ENCODE data around the gene MAP1B.
"Not testable (repeated sequence)": the region's sequence is repeated elsewhere in the genome, so short reads cannot be mapped to it uniquely, and the experiment has no call there.

Gene MAP1B

GRCh38 chr5:72166070-72166979, 59.0 kb downstream of the MAP1B start:
- DNase-seq = peak; percentile 85

DNA sequence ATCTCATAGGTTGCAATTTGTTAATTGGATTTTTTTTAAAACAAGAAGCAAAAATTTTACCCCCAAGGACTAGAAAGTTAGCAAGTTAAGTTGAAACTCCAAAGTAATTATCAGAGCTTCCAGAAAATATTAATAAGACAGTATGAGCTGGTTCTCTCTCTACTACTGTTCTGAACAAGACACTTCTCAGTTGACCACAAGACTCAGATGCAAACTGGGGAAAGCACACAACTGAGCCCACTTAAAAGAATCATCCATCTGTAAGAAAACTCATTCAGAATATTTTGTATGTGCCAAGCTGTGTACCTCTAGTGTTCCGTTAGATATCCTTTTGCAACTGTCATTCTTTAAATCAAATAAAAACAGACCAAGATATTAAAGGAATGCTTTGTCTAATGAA, 60.0 kb downstream of the MAP1B start:
- DNase-seq = no peak

- no peak for DNase-seq
Observed at GRCh38 chr5:72167804-72168203, 60.5 kb downstream of the MAP1B start.

DNA sequence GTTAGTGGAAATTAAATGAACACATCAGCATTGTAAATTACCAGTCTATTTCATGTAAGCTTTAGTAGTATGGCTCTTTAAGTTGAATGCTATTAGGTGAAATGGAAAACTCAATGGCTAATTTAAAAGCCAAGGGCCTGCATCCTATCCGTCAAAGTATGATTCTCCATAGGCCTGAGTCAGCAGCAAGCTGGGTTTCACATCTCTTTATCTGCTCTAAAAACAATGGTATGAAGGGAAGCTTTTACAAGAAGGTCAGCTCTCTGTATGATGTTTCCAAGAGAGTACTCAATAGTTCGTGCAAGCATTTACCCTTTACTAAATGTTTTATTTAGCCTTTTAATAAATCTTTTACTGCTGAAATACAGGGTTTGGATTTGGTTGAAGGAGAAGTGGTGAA, 62.8 kb downstream of the MAP1B start:
- DNase-seq = no peak

DNA sequence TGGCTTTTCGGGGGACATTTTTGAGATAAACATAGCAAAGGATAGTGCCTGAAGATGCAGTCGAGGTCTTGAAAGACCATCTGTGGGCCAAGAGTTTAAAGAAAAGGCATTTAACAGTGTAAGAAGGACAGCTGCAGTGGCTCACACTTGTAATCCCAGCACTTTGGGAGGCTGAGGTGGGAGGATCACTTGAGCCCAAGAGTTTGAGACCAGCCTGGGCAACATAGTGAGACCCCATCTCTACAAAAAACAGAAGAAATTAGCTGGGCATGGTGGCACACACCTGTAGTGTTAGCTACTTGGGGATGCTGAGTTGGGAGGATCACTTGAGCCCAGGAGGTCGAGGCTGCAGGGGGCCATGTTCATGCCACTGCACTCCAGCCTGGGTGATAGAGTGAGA, 63.9 kb downstream of the MAP1B start:
- not testable (repeated sequence) for DNase-seq

DNA sequence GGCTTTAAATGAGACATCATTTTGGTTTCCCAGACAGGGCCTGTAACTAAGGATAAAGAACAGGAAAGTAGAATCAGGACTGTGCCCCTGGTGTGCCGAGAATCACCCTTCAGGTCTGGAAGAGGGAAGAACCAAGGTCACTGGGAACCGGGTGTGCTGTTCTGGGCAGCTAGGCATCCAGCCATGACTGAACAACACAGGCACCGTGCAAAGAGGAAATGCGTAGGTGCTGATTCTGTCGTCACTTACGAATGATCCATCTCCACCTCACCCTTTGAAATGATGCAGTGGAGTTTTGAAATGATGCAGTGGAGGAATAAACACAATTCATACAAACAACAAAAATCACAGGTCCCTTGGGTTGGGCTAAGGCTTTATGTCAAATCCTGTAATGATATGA, 64.4 kb downstream of the MAP1B start:
- DNase-seq = no peak

DNA sequence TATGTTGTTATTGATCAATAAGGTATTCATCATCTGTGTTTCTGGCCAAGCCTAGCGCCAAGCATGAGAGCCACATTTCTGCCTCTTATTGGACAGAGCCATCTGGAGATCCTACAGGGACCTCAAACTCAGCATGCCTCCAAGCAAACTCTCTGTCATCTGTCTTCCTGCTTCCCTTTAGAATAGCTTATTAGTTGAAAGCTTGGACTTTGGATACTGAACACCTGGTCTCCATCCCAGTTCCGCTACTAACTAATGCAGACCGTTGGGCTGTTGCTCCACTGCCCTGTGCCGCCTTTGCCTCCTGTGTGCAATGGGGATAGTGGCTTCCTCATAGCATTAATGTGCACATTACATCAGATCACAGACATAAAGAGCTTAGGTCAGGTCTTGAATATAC, 65.5 kb downstream of the MAP1B start:
- DNase-seq = peak; percentile 29

GRCh38 chr5:72177538-72177937, 70.3 kb downstream of the MAP1B start:
- DNase-seq = no peak

DNA sequence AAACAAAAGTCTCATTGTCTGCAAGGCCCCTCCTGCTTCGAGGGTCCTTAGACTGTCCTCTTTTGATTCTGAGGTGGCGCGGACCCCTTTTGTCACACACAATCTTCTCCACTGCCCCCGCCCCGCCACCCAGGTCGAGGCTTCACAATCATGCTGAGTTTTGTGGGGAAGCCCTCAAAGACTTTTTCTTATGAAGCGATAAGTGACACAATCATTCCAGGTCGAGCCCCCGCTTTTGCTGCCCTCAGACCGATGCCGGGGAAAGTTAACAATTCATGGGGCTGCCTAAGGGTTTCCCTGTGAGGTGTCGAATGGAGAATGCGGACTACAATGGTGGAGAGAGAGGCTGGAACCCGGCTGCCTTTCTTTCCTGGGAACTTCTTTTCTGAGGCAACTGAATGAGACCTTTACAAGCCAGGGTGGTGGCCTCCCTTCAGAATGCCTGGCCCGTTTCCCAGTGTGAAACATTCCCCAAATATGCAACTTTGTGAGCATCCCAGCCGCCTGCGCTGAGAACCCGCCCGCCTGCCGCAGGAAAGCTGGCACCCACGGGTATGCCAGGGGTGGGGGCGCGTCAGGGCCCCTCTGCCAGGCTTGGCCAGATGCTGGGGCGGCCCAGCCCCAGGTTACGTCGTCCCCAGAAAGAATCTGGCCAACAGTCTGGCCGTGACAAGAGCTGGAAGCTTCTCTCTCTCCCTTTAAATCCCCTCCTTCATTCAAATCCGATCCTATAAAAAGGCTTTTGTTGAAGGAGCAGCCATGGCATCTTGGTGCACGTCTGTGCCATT, 71.9 kb downstream of the MAP1B start:
- peak; percentile 58 for DNase-seq

GRCh38 chr5:72179816-72180440, 72.7 kb downstream of the MAP1B start:
- DNase-seq = peak; percentile 56

DNA sequence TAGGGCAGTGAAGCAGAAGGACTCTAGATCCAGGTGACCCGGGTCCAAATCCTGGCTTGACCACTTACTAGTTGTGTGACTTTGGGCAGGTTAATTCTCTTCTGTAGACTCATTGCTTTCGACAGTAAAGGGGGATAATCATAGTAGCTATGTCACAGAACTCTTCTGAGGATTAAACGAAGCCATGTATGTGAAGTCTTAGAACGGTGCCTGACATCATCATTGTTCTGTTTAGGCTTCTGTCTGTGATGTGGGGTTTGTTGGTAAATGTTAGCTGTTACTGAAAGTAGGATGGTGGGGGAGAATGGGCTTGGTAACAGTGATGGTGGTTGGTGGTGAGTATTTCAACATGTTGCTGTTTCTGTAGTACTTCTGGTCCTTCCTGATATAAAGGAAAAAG, 73.7 kb downstream of the MAP1B start:
- no peak for DNase-seq

DNA sequence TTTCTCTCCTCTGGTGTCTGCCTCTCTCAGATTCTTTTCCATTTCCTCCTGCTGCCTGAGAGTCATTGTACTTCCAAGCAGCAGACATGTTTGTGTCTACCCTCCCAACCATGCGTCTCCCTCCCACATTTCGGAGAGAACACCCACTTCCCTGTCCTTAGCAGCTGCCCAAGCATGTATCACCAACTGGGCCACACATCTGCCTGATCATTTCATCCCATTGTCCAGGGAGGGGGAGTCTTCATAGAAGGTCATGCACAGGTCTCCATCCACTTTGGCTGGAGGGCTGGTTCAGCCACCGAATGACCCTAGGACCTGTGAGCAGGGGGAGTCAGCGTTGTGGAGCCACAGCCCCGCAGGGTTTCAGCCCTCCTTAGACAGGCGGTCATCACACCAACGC, 75.4 kb downstream of the MAP1B start:
- DNase-seq = no peak

DNA sequence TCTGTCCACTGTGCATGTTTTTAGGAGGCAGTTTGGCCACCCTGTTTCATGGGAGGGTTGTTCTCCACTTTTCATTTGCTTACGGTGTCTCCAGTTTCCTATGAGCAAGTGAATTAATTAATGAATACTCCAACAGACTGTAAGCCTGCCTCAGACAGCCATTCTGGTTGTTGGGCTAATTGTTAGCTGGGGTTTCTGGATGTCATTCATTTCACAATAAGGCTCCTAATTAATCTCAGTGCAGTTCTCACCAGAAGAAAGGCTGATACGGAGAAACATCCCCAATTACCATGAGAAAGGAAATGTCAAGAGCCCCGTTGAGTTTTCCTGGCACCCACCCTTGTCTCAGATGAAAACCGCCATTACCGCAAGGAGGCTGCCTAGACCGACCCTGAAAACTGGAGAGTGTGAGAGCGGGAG, 75.8 kb downstream of the MAP1B start:
- no peak for DNase-seq

DNA sequence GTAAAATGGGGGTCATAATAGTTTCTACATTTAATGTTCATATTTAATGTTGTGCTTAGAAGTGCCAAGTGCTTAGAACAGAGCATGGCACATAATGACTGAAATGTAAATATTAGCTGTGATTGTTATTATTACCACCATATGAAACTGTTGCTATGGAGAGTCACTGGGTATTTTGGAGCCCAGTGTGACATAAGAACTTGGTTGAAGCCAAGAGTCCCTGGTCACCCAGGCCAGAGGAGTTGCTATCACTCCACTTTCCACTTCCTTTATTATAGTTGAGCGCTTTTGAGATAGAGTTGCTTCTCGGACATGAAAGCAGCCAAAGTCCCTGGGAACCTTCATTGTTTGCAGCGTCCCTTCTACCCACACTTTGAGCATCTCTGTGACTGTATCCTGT, 77.1 kb downstream of the MAP1B start:
- no peak for DNase-seq

DNA sequence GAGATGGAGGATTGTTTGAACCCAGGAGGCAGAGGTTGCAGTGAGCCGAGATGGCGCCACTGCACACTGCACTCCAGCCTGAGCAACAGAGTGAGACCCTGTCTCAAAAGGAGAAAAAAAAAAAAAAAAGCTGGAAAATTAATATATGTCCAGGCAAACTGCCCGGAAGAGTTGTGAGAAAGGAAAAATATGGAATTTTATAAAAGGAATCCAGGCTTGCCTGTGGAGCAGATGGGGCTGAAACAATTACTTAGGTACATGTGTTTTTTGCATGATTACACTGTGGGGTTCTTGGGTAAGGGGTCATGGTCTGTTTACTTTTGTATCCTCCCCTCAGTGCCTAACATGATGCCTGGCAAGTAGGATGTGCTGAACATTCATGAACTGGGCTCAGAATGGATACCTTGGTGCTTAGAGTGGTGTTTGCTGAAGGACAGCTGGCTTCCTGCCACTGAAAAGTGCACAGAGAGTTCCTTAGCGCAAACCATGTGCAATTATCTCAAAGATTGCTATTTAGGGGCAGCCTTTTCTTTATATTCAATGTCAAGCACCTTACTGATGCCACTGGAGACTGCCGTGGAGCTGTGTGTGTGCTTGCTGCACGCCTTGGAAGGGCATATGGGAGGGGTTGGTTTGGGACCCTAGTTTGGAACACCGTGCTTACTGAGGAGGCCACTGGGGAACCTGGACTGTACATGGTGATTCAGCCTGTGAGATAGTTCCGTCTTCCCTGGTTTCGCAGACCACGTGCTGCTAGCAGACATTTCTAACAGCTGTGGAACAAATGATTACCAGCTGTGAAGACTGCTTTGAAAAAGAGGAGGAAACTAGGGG, 78.4 kb downstream of the MAP1B start:
- DNase-seq = no peak

DNA sequence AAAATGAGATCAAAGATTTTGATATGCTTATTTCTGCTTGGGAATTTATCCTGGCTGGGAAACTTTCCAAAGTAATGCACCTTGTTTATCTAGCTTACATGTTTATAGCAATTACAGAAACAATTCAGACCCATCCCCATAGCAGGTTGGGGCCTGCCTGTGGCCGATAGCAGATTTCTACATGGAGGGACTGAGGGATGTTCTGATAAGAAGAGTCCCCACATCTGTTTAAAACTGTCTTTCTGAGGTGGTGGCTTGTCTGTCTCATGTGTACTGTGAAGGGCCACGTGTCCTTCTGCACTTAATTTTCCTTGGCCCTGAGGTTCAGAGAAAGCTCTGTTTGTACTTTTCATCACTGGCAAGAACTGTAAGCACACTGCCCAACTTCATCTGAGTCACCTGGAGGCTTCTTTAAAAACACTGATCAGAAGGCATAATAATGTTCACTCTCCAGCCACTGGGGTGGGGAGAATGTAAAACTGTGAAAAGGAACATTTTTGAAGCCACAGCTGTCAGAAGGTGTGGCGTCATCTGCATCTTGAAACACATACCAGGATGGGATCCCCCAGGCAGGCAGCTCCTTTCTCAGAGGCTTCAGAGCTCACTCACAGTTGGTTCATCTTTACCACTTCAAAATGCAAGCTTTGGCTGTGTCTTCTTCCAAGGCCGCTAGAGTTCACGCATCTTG, 80.3 kb downstream of the MAP1B start:
- DNase-seq = no peak

DNA sequence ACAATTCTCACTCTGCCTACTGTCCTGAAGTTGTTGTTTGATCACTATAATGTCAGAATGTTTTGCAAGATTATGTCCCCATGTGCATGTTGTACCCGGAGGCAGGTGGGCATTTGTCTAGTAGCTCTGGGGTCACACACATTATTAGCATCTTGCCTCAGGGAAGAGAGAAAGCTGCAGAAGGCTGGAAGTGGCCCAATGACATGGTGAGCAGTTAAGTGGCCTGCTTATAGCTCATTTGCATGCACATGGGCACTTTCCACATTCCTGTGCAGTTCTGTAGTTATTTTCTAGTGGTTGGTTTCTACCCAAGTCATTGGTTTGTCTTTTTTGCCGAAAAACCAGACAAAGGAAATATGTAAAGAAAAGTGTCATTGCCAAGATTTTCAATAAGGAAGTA, 80.9 kb downstream of the MAP1B start:
- DNase-seq = no peak

DNA sequence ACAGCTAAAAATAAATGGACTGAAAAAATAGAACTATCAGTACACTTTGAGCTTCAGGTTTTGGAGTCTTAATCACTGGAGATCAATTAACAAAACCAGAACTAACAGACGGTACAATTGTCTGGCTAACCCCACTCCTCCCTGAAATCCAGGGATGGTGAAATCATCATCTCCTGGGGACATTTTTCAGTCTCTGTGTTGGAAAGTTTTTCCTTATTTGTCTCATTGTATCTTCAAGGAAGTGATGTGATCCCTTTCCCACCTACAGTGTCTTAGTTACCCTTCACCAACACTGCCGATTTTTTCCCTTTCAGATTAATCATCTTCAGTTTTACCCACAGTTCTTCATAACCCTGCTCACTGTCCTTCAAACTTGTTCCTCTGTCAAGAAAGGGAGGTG, 81.9 kb downstream of the MAP1B start:
- no peak for DNase-seq

DNA sequence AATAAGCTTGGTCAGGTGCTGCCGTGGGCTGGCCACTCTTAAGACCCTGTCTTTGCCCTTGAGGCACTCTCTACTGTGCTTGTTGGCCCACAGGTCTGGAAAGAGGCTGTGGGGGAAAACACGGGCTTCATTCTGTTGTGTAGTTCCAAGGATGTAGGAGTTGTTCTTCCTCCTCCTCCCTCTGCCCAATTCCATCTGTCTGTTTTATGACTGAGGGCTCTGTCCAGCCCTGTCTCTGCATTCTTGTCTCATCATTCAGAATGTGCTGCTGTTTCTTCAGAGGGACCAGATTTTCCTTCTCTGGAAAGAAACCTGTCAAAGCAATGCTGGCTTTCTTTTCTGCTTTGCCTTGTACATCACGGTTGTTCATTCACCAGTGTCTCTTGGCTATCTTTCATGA, 84.1 kb downstream of the MAP1B start:
- DNase-seq = no peak

DNA sequence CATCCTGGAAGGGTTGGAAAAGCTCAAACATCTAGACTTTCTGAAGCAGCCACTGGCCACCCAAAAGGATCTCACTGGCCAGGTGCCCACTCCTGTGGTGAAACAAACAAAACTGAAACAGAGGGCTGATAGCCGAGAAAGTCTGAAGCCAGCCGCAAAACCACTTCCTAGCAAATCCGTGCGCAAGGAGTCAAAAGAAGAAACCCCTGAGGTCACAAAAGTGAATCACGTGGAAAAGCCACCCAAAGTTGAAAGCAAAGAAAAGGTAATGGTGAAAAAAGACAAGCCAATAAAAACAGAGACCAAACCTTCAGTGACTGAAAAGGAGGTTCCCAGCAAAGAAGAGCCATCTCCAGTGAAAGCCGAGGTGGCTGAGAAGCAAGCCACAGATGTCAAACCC, 87.6 kb downstream of the MAP1B start:
- no peak for DNase-seq

DNA sequence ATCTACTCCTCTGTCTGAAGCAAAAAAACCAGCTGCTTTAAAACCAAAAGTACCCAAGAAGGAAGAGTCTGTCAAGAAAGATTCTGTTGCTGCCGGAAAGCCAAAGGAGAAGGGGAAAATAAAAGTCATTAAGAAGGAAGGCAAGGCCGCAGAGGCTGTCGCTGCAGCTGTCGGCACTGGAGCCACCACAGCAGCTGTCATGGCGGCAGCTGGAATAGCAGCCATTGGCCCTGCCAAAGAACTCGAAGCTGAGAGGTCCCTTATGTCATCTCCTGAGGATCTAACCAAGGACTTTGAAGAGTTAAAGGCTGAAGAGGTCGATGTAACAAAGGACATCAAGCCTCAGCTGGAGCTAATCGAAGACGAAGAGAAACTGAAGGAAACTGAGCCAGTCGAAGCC, 88.3 kb downstream of the MAP1B start:
- DNase-seq = no peak

DNA sequence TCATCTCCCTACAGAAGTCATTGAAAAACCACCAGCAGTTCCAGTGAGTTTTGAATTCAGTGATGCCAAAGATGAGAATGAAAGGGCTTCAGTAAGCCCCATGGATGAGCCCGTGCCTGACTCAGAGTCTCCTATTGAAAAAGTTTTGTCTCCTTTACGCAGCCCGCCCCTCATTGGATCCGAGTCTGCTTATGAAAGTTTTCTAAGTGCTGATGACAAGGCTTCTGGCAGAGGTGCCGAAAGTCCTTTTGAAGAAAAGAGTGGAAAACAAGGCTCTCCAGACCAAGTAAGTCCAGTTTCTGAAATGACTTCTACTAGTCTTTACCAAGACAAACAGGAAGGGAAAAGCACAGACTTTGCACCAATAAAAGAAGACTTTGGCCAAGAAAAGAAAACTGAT, 90.1 kb downstream of the MAP1B start:
- DNase-seq = no peak
